GM21786 (cell line): ENCODE results near the gene FBXL16.
A peak's percentile ranks its signal among the peaks of the same experiment; 100 is the strongest.

Source experiments
- ATAC-seq: cut with Tn5 transposase; IDR thresholded peaks from one replicate; pipeline ENCODE4 v1.9.1; 2021; ENCODE audit not compliant: unreplicated experiment

Gene FBXL16

GRCh38 chr16:678858-679813 lies 26.5 kb downstream of the FBXL16 start:
- ATAC-seq: no peak

DNA sequence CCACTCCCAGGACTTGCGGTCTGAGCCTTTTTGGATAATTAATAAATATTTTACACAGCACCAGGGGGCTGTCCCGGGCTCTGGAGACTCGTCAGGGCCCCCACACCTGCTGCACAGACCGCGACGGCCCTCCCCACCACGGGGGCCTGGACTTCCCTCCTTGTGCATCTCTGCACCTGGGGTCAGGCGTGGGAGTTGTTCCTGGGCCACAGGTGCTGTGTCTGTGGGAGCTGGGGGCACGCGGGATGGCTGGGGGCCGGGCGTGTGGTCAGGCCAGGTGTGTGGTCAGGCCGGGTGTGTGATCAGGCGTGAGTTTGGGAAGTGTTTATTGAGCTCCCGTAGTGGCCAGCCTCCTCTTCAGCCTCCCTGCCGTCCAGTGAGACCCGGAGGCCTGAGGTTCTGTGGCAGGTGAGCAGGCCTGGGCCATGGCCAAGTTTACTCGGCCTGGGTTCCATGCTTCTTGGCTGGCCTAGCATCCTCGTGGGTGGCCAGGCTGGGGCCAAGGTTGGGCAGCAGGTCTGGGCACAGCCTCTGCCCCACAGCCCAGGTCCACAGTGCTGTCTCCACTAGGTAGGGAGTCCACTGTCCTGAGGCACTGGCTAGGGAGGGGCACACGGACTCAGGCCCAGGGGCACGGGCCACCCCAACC lies 27.3 kb downstream of the FBXL16 start:
- ATAC-seq: no peak

DNA sequence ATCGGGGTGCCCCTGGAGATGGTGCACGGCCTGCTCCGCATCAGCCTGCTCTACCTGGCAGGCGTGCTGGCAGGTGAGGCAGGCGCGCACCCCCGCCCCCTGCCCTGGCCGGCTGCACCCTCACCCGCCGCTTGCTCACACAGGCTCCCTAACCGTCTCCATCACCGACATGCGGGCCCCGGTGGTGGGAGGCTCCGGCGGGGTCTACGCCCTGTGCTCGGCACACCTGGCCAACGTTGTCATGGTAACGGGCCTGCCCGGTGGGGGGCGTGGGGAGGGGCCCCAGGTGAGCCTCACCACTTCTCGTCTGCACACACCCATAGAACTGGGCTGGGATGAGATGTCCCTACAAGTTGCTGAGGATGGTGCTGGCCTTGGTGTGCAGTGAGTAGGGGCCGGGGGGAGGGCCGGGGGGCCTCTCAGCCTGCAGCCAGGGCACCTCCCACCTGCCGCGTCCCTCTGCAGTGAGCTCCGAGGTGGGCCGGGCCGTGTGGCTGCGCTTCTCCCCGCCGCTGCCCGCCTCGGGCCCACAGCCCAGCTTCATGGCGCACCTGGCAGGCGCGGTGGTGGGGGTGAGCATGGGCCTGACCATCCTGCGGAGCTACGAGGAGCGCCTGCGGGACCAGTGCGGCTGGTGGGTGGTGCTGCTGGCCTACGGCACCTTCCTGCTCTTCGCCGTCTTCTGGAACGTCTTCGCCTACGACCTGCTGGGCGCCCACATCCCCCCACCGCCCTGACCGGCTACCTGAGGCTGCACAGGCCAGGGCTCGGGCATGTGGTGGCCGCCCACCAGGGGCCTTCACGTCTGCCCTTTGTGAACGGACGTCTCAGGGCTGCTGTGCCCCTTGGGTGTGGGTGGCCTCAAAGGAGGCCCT lies 28.0 kb downstream of the FBXL16 start:
- ATAC-seq: no peak

- ATAC-seq: no peak
Measured at GRCh38 chr16:676913-677312, 28.7 kb downstream of the FBXL16 start.

- ATAC-seq: no peak
Measured at GRCh38 chr16:676565-676902, 29.1 kb downstream of the FBXL16 start.

DNA sequence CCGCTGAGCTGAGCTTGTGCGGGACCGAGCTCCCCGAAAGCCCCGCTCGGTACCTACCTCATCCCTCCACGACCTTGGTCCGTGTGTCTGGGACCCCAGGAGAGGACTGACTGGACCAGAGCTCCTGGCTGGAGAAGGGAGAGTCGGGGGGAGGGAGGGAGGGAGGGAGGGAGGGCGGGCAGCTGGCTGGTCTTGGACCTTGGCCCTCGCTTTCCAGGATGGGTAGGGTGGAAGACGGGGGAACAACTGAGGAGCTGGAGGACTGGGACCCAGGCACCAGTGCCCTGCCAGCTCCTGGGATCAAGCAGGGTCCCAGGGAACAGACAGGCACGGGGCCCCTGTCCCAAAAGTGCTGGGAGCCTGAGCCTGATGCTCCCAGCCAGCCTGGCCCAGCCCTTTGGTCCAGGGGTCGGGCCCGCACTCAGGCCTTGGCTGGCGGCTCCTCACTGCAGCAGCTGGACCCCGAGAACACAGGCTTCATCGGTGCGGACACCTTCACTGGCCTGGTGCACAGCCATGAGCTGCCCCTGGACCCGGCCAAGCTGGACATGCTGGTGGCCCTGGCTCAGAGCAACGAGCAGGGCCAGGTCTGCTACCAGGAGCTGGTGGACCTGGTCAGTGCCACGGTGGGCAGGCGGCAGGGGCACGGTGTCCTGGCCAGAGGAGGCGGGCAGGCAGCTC lies 29.6 kb downstream of the FBXL16 start:
- ATAC-seq: no peak

DNA sequence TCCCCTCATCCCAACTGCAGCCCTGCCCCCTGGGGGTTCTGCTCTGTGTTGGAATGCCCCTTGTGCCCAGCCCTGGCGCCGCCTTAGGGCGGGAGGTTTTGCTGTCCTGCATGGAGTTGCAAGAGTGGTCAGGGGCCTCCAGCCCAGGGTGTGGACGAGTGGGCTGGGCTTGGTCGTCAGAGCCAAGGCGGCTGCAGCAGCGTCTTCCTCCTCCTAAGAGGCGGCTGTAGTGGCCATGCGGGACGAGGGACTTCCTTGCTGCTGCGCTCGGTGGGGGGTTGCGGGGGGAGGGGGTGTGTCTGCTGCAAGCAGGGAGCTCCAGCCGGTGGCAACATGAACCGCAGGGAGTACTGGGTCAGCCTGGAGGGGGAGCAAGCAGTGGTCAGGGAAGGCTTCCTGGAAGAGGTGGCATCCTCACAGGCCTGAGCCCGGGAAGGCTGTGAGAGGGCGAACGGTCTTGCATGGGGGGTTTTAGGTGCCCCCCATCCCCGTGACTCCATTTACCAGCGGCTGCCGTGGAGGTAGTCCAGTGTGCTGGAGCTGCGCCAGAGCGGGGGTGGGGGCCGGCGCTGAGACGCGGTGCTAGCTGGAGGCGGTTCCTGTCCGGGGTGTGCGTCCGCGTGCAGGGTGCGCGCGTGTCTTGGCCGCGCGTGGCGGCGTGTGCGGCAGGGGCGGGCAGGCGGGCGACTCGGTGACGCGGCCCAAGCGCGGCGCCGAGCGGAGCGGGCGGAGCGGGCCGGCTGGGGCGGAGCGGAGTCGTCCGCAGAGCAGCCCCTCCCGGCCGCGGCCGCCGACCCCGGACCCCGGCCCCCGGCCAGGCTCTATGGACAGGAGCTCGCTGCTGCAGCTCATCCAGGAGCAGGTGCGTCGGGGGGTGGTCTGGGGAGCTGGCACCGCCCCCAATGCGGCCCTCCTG lies 30.4 kb downstream of the FBXL16 start, which contains the start of gene RHBDL1:
TSS of gene RHBDL1 (plus strand) at position 704 of the 916 bp plus-strand sequence. CDS start at position 824, 120 bp downstream.
- ATAC-seq: no peak

DNA sequence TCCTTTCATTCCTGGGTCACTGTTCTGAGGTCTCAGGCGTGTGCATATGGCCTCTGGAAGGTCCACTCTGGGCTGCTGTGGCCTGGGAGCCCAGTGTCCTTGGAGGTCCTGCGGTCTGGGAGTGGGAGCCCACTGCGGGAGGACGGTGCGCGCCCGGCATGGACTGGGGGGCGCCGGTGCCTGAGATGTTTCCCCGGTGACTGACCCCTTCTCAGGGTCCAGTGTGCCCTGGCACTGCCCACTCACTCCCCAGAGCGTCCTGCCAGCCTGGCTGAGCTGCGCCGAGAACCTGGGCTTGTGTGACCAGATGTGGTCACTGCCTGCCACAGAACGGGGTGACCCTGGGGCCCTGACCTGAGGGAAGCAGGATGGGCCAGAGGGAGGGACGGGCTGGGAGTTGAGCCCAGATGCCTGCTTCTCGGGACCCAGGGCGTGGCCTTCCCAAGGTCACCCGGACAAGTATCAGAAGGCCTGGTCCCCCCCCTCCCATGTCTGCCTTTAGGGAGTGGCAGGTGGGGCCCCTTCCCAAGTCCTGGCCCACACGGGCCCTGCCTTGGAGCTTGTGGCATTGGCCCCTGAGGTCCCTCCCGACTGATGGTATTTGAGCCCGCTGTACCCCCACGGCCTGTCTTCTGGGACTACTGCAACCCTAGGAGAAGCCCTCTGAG lies 31.3 kb downstream of the FBXL16 start:
- no peak for ATAC-seq

- no peak for ATAC-seq
Measured at GRCh38 chr16:673399-673991, 32.1 kb downstream of the FBXL16 start.

- ATAC-seq: no peak
Measured at GRCh38 chr16:672851-673250, 32.8 kb downstream of the FBXL16 start.

GRCh38 chr16:672371-672770 lies 33.2 kb downstream of the FBXL16 start:
- no peak for ATAC-seq

- ATAC-seq: no peak
Measured at GRCh38 chr16:671353-672131, 34.1 kb downstream of the FBXL16 start.

DNA sequence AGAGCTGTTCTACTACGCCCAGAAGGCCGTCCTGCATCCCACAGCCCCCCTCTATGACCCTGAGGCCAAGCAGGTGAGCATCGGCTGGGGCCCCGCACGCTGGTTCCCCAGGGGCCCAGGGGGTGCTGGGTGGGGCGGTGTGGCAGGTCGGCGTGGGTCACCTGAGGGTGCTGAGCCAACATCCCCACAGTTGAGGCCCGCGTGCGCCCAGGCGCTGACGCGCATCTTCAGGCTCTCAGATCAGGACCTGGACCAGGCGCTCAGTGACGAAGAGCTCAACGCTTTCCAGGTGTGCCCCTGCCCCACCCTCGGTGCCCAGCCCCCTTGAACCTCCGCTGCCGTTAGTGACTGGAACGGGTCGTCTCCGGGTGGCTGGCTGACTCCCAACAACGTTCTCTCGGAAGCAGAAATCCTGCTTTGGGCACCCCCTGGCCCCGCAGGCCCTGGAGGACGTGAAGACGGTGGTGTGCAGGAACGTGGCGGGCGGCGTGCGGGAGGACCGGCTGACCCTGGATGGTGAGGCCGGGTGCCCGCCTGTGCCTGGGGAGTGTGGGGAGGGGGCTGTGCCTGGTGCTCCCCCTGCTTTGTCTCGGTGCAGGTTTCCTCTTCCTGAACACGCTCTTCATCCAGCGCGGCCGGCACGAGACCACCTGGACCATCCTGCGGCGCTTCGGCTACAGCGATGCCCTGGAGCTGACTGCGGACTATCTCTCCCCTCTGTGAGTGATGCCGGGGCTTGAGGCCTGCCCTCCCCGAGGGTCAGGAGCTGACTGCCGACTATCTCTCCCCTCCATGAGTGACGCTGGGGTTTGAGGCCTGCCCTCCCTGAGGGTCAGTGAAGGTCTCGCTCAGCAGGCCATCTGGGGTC lies 34.9 kb downstream of the FBXL16 start:
- no peak for ATAC-seq

DNA sequence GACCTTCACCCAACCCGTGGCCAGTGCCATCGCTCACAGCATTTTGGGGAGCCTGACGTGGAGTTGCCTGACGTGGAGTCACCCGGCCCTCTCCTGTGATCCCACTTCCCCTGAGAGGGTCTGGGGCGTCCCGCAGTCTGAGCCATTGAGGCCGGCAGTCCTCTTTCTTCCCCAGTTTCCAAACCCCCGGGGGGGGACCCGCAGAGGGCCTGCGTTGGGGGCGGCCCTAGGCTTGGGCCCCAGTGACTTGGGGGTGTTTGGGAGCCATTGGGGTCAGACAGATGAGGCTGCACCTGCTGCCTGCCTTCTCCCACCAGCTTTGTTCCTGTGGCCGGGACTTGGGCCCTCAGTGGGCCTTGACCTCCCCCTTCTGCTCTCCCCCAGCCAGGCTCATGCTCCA lies 35.9 kb downstream of the FBXL16 start:
- ATAC-seq: no peak

DNA sequence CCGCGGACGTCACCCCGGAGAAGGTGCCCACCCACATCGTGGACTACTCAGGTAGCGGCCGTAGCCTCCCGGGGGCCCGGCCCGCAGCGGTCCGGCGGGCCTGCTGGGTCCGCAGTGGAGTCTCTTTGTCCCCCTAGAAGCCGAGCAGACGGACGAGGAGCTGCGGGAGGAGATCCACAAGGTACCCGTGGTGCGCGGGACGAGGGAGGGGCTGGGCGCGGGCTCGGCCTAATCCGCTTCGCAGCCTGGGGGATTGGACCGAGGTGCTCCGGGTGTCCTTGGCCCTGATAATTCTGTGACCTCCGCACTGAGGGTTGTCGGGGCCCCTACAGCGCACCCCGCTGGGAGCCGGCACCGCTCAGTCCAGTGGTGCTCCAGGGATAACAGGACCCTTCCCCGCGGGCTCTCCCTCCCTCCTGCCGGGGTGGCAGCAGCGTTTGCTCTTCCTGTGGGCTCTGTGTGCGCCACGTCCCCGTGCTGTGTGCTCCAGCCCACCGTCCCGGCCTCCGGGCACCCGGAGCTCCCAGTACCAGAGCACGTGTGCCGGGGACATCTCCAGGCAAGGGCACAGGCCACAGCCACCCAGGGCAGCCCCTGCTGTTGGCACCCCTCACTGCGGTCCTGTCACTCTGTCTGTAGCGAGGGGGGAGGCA lies 37.0 kb downstream of the FBXL16 start:
- ATAC-seq: no peak

GRCh38 chr16:667780-668518 lies 37.7 kb downstream of the FBXL16 start, which contains the start of gene RHOT2:
TSS of gene RHOT2 (plus strand) at chr16:668132. CDS start at chr16:668200, 68 bp downstream.
- peak; percentile 83 for ATAC-seq
